NB4 (cell line): ENCODE measurements around the gene IRX4.

ENCODE experiments used
- DNase-seq: peaks from one replicate; pipeline ENCODE4 v3.0.0; 2010; ENCODE audit warnings: low read depth
- H3K4me3 ChIP-seq: one replicate; pipeline ENCODE4 v1.5.1; 2011; ENCODE audit warnings: mild to moderate bottlenecking, low read depth, low read length, moderate library complexity
- MAX ChIP-seq: IDR thresholded peaks from 2 replicates; pipeline ENCODE4 v1.6.1; 2011; ENCODE audit warnings: low read depth, low read length
- MYC ChIP-seq: IDR thresholded peaks from 2 replicates; pipeline ENCODE4 v1.6.1; 2011; ENCODE audit warnings: low read depth, low read length
- POLR2A ChIP-seq: IDR thresholded peaks from 2 replicates; pipeline ENCODE4 v1.6.1; 2011; ENCODE audit warnings: mild to moderate bottlenecking; ENCODE audit not compliant: insufficient read length; ENCODE audit errors: extremely low read depth
- TF ChIP-seq, protein P1 (sequence below): IDR thresholded peaks from one replicate; pipeline ENCODE4 v1.5.1; 2012; ENCODE audit warnings: low read depth, low read length

Gene IRX4

DNA sequence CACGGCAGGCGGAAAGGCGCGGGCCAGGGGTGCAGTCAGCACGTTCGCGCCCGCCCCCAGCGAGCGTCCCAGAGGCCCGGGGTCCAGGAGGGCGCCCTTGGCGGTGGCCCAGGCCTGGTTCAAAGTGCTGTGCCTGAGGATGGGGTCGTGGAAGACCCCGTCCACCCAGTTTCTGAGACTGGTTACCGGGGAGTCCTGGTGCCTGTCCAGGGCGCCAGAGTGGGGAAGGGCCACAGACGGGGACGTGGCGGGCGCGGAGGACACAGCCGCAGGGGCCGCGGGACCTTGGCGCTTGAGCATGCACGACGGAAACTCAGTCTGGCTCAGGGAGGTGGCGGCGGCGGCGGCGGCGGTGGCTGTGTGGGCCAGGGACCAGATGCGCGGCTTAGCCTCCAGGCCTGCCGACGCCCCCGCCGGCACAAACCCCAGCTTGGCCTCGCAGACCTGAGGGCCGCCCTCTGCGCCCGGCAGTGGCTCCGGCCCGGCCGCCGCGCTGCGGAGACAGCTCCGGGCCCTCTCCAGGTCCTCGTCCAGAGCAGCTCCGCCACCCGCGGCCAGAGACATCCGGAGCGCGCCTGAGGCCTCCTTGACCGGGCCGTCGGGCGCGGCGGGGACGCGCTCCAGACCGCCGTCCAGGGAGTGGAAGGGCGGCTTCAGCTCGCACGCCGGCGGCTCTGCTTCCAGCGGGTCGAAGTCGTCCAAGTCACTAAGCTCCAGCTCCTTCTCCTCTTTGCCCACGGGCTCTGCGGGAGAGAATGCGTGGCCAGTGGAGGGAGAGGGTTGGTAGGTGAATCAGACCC is 4.5 kb downstream of the IRX4 start:
- DNase-seq, result no peak
- no peak overlapping the region for H3K4me3 ChIP-seq

DNA sequence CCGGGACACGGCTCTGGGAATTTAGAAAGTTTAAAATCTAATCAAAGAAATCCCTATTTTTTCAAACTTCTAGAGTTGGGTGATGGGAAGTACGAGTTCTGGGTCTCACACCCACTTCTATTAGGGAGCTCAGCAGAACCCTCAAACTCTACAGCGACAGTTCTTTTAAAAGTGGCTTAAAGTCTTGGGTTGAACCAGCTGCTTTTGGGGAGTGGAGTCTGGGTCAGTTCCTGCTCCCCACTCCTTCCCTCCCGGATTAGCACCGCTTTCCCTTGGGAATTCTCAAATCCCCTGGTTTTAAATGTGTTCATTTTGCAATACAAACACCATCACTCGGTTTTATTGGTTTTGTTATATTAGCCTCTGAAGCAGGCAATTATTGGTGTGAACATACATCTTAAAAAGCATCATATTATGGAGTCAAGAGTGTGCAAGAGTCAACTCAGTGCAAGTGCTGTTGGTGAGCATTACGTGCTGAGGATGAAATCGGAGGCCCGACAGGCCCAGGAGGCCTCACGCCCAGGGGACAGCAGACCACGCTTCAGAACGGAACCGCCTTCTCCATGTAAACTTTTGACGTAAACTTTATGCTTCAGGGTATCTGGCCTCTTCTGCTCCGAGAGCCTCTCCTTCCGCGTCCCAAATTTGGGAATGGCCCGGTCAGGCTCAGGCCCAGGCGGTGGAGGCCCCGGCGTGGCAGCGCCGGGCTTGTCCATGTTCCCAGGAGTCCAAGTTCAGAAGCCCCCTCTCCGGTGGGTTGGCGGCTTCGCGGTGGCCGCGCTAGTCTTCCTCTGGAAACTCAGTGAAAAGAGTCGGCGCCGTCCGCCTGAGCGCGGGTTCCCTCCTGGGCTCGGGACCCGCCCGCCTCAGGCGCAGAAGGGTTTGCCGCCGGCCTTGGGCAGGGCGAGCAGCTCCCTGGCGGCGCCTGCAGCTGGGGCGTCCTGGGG is 5.3 kb downstream of the IRX4 start:
- TF ChIP-seq POLR2A, result no peak
- no peak for TF ChIP-seq MAX
- TF ChIP-seq MYC, result no peak
- TF ChIP-seq, protein P1, sequence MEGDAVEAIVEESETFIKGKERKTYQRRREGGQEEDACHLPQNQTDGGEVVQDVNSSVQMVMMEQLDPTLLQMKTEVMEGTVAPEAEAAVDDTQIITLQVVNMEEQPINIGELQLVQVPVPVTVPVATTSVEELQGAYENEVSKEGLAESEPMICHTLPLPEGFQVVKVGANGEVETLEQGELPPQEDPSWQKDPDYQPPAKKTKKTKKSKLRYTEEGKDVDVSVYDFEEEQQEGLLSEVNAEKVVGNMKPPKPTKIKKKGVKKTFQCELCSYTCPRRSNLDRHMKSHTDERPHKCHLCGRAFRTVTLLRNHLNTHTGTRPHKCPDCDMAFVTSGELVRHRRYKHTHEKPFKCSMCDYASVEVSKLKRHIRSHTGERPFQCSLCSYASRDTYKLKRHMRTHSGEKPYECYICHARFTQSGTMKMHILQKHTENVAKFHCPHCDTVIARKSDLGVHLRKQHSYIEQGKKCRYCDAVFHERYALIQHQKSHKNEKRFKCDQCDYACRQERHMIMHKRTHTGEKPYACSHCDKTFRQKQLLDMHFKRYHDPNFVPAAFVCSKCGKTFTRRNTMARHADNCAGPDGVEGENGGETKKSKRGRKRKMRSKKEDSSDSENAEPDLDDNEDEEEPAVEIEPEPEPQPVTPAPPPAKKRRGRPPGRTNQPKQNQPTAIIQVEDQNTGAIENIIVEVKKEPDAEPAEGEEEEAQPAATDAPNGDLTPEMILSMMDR, result no peak
- DNase-seq, result no peak
- H3K4me3 ChIP-seq, result no peak overlapping the region

More for the DNA sequence above, 4.5 kb downstream of the IRX4 start:
- no peak for TF ChIP-seq MYC
- TF ChIP-seq, protein P1, result no peak
- no peak for TF ChIP-seq POLR2A
- TF ChIP-seq MAX, result no peak

DNA sequence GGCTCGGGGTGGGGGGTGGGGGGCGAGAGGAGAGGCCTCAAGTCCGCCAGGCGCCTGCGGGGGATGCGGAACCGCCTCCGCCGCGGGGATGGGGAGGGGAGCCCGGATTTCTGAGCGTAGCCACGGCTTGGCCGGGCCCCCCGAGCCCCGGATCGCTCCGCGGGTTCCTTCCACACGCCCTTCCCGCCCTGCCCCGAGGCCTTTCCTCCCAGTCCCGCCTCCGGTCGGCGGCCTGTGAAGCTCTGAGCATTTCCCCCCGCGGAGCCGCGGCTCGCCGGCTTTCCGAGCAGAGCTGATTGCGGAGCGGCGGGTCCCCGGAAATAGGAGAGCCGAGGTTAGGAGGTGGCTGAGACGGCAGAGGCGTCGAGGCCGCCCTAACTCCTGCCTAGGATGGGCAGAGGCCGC is 6.1 kb downstream of the IRX4 start:
- TF ChIP-seq POLR2A, result no peak
- TF ChIP-seq MAX, result no peak
- no peak for TF ChIP-seq MYC
- TF ChIP-seq, protein P1, result no peak
- H3K4me3 ChIP-seq, result no peak overlapping the region
- no peak for DNase-seq

DNA sequence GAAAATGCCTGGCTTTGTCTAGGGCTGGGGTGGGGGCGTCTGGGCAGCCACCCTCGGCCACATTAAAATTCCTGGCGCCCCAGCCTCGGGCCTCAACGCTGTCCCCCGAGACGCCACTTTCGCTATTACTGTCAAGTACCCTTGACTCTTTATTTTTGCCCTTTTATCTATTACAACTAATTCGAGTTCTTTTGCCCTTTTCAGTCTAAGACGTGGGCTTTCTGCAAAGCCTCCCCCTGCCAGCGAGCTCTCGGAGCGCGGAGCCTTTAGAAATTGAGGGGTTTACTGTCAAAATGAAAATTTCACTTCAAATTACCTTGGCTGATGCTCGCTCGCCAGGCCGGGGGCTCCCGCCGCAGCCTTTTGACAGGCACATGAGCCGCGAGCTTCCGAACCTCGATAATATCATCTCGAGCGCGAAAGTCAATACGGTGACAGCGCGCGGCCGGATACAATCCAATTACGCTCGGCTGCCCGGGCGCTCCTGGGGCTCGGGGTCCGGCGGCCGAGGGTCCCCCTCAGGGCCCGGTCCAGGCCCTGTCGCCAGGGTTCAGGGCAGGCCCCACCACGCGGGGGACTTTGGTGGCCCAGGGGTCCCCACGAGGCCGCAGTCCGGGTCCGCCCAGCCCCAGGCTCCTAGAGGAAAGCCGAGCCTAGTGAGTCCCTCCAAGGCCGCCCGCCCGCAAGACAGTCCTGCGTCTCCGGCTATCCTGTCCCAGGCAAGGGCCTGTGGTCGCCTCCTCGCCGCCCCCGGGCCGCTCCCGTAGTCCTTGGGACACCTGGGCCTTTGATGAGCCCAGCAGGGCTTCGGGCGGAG is 6.7 kb downstream of the IRX4 start:
- DNase-seq, result no peak
- H3K4me3 ChIP-seq, result no peak overlapping the region
- TF ChIP-seq POLR2A, result no peak
- TF ChIP-seq, protein P1, result no peak
- TF ChIP-seq MYC, result no peak
- no peak for TF ChIP-seq MAX

DNA sequence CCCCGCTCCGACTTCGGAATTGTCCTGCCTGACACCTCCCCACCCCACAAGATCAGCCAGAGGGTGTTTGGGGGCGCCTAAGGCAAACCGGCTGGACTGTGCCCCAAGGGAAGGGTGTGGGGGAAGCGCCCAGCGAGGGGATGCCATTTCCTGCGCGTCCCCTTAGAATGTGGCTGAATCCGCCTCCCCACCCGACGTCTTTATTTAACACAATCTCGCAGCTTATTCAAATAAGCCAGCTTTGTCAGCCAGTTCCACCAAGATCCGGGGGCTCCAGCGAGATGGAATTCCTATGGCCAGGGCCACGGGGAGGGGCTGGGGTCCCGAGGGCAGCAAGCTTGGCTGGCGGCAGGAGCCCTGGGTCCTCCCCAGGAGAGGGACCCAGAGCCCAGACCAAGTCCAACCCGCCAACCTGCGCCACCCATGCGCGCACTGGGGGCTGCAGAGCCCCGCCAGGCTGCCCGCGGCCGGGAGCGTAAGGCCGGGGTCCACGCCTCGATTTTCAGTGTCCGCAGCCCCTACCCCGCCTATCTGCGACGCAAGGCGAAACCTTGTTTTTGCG is 7.4 kb downstream of the IRX4 start:
- H3K4me3 ChIP-seq, result no peak overlapping the region
- DNase-seq, result no peak
- TF ChIP-seq, protein P1, result no peak
- TF ChIP-seq MYC (no peak), POLR2A (no peak), MAX (no peak)
